GM12865 (cell line): ENCODE data around the gene ENDOV.

Experiments
- DNase-seq: peaks from one replicate; pipeline ENCODE4 v3.0.0; 2010; ENCODE audit warnings: low read depth
- H3K4me3 ChIP-seq: 2 replicates; pipeline ENCODE4 v1.5.1; 2011; ENCODE audit warnings: mild to moderate bottlenecking, low read depth, low read length, control low read depth
- CTCF ChIP-seq: IDR thresholded peaks from 2 replicates; pipeline ENCODE4 v1.5.1; 2011; ENCODE audit warnings: low read length, control low read depth, low read depth, inconsistent platforms; ENCODE audit not compliant: insufficient read depth; ENCODE audit errors: missing control alignments

ENDOV gene

DNA sequence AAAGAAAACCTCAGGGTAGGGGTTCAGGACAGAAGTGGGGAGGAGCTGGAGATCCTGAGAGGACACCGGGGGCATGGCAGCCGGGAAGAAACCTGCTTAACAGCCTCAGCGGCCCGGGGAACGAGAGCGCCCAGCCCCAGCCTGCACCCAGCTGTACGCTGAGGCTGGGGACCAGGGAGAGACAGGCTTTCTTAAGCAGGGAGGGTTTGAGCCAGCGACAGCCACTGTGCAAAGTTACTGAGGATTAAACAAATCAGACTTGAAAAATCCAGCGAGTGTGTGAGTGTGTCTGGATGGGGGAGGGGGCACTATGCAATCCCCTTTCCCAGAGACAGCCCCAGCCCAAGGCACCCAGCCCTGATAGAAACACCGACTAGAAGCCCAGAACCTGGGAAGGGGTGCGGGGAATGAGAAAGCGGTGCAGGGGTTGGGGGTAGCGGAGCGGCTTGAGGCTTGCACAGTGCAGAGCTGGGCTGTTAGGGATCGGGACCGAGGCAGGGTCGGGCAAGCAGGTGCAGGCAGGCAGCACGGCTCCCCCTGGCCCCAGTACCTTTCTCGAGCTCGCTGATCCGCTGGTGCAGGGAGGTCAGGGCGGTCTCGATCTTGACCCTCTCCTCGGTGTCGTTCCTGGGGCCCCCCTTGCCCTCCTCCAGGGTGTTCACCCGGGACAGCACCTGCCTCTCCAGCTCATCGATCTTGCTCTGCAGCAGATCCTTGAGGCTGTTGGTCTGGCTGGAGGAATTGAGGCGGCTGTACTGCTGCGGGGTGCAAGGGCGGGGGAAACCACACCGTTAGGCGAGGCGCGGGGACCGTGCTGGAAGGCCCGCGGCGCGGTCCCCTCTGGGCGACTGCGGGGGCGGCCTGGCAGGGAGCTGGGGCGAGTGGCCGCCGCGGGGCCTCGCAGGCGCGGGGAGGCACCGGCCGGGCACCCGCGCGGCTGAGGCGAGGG is 60.3 kb downstream of the ENDOV start:
- TF ChIP-seq CTCF, result no peak
- H3K4me3 ChIP-seq, result no peak overlapping the region
- no peak for DNase-seq

- TF ChIP-seq CTCF, result no peak
- H3K4me3 ChIP-seq, result no peak within 1 kb of the TSS
- no peak for DNase-seq
These were observed 61.2 kb downstream of the ENDOV start, which contains the start of gene NPTX1 for GRCh38 chr17:80475910-80476876. Gene NPTX1 (minus strand): TSS chr17:80476607. CDS start chr17:80476446, 161 bp downstream.

DNA sequence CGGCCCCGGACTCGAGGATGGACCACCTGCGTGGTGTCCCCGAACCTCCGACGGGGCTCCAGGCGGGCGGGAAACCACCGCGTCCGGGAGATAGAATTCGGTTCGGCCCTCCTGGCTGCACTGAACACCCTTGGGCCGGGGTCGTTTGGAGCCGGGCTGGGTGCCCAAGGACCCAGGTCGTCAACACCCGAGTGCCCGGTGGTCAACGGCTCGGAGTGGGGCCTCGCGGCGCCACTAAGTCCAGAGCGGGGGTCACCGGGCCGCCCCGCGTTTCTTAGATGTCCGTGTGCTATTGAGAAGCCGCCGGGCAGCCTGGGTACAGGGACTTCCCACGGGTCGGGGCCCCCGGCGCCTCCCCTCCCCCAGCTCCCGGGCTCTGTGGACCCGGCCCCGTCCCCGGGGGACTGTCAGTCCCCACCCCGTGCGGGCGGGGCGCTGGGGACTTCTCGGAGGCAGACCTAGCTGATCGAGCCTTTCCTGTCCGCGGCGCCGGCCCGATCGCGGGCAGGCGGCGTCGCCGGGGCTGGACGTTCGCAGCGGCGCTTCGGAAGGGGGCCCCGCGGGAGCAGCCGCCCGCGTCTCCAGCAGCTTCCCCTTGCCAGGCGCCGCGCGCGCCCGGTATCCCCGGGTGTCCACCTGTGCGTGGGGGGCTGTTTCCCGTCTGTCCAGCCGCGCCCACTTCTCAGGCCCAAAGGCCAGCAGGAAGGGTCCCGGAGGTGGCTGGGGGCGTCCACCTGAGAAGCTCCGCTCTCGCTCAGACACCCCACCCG is 62.1 kb downstream of the ENDOV start:
- no peak for TF ChIP-seq CTCF

GRCh38 chr17:80477647-80478478 is 62.9 kb downstream of the ENDOV start:
- no peak overlapping the region for H3K4me3 ChIP-seq
- DNase-seq, result no peak
- no peak for TF ChIP-seq CTCF

More for the DNA sequence above, 62.1 kb downstream of the ENDOV start:
- no peak for DNase-seq
- H3K4me3 ChIP-seq, result no peak overlapping the region

DNA sequence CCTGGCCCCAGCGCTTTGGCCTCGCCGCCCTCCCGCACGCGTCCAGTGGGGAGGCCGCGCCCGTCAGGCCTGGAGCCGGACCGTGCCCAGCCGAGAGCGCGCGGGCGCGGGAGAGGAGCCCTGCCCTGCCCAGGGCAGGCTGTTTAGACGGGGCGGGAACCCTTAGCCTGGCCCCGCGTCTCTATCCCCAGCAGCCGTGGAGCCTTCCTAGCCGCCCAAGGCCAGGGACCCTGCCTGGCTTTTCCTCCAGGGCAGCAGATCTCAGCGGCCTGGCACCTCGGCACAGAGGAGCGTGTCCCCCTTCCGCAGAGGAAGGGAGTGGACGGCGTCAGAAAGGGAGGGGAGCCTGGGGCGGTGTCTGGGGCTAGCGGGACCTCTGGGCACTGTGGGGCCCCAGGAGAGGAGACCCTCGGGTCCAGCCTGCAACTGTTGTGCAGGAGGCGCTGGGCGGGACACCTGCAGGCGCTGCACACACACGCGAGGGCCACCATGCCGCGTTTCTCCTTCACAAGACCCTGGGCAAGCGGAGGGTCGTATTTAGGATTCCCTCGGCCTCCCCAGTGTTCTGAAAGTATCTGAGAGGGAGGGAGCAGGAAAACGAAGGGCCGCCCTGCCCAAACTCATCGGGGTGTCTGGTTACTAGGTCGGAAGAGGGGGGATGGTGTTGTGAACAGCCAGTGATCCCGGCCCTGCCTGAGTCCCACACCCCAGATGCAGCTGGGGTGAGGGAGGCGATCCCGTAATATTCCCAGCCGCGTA is 63.7 kb downstream of the ENDOV start:
- no peak overlapping the region for H3K4me3 ChIP-seq
- TF ChIP-seq CTCF, result no peak
- DNase-seq, result no peak
